ENCODE measurements around the gene LIMS2.

LIMS2 gene

GRCh38 chr2:127658146-127658545, 17.2 kb downstream of the LIMS2 start:
- no peak for DNase-seq

GRCh38 chr2:127657232-127657595, 18.1 kb downstream of the LIMS2 start:
- no peak for DNase-seq

GRCh38 chr2:127656569-127657231, 18.6 kb downstream of the LIMS2 start:
- no peak for DNase-seq

- DNase-seq = no peak
Measured at GRCh38 chr2:127655209-127656073, 19.9 kb downstream of the LIMS2 start.

- DNase-seq = no peak
Measured at GRCh38 chr2:127654838-127655175, 20.5 kb downstream of the LIMS2 start.

GRCh38 chr2:127654084-127654837, 21.1 kb downstream of the LIMS2 start:
- no peak for DNase-seq

- no peak for DNase-seq
Measured at GRCh38 chr2:127653421-127654083, 21.8 kb downstream of the LIMS2 start.

- DNase-seq = no peak
Measured at GRCh38 chr2:127652786-127653357, 22.5 kb downstream of the LIMS2 start.

GRCh38 chr2:127651971-127652550, 23.3 kb downstream of the LIMS2 start:
- no peak for DNase-seq

- no peak for DNase-seq
Measured at GRCh38 chr2:127651381-127651809, 23.9 kb downstream of the LIMS2 start.

GRCh38 chr2:127650785-127651380, 24.4 kb downstream of the LIMS2 start:
- no peak for DNase-seq

- DNase-seq = no peak
Measured at GRCh38 chr2:127650041-127650784, 25.1 kb downstream of the LIMS2 start.

- DNase-seq = peak; percentile 86
Measured at GRCh38 chr2:127649684-127650040, 25.7 kb downstream of the LIMS2 start.

GRCh38 chr2:127649100-127649611, 26.2 kb downstream of the LIMS2 start:
- DNase-seq = no peak

- DNase-seq = no peak
Measured at GRCh38 chr2:127648321-127648720, 27.0 kb downstream of the LIMS2 start.

GRCh38 chr2:127647242-127648190, 27.8 kb downstream of the LIMS2 start:
- DNase-seq = no peak

- DNase-seq = no peak
Measured at GRCh38 chr2:127646487-127647241, 28.7 kb downstream of the LIMS2 start.

GRCh38 chr2:127645395-127646291, 29.7 kb downstream of the LIMS2 start, which contains the start of gene GPR17:
Gene GPR17, plus strand, starts transcription at chr2:127646153. Its CDS starts 4,583 bp downstream, at chr2:127650736.
- DNase-seq = no peak
